Stimulated activated CD8-positive, alpha-beta memory T cell treated with anti-CD3 and anti-CD28 coated beads, Interleukin-15, amount 100 ng/mL, for 4 hours (primary cell): ENCODE results near the gene CD46.
"Not testable (repeated sequence)": the region's sequence is repeated elsewhere in the genome, so short reads cannot be mapped to it uniquely, and the experiment has no call there.

Experiments used
- DNase-seq, 2 donors: peaks; one replicate each; pipeline ENCODE4 v3.0.0-alpha.2; 2020; ENCODE audit warnings: low read depth in 2 of 2

CD46 gene

DNA sequence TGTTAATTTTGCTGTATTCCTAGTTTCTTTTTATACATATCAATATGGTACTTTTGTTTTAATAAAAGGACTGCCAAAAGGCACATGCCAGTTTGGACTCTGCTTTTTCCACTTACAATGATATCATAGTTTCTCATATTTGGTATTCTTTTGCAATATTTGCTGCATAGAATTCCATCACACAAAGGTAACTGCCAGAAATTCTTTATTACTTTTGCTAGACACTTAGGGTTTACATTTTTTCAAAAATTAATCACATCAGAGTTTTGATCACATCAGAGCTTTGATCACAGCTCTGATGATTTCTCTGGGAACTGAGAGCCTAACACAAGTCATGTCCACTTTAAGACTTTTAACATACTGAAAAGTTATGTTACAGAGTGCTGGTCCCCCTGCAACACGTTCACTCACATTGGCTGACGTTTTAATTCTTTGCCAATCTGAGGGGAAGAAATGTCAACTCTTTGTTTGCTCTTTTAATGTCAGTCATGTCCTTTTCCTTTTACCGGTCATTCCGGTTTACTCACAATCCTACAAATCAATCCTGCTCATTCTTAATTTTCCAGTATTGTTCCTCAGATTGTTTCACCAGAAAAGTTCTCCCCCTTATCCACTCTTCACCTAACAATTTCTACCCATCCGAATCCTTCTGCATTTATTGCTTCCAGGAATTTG, 1.1 kb upstream of the CD46 start:
- DNase-seq: no peak

DNA sequence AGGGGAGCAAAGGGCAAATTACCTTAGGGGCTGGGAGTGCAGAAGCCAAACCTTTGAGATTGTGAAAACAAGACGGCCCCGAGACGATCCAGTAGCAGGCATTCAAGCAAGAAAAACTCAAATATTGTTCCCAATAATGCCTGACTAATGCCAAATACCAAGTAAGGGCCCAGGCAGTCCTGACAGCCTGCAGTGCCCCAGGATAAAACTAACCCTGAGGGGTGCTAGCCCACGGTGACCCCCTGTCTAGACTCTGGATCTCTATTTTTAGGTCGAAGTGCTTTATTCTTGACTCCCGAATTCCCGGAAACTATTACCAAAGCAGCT, 428 bp upstream of the CD46 start:
- not testable (repeated sequence) for DNase-seq

DNA sequence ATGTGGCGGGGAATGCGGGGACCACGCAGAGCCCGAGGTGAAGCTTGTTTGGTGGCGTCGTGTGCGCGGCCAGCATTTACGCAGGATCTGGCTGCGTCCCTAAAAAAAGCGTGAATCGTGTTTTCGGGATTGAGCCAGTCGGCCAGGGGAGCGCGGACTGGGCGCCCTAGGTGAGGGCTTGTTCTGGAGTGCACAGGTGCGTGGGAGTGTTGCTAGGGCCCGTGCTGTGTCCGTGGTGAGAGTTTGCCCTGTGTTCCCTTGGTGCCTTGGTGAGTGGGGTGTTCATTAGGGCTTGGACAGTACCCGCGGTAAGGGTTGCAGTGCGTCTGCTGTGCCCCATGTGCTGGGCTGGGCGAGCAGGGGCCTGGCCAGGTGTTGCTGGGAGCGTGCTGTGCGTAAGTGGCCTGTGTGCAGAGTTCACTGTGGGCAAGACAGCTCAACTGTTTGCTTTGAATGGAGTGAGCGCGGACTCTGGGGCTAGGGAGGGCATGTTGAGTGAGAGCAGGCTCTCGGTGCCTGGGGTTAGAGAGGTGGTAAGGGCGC, 673 bp downstream of the CD46 start:
- DNase-seq: no peak

DNA sequence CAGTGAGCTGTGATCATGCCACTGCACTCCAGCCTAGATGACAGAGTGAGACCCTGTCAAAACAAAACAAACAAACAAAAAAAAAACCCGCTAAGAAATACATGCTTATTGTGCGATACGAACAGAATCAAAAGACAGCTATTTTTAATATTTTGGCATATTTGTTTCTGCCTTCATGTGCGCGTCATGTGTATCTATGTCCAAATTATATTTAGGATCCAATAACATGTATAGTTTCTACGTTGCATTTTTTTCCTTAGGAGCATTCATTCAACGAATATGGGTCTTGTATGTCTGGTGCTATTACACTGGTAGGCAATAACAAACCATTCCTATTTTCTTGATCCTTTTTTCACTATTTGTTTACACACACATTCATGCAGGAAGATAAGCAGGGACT, 1.8 kb downstream of the CD46 start:
- no peak for DNase-seq

DNA sequence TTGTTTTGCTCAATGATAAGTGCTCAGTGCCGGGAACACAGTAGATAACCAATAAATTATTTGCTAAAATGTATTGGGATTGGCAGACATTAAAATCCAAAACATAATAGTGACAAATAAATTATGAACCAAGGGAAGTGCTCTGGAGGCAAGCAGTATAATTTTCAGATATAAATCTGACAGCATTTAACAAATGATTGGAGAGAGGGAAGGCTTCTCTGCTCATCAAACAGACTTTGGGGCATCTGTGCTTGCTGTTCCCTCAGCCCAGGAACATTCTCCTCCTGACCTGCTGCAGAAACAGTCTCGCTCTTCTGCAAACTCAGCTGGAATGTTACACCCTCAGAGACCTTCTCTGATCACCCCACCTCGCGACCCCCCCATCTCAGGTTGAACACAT, 2.2 kb downstream of the CD46 start:
- DNase-seq: no peak

DNA sequence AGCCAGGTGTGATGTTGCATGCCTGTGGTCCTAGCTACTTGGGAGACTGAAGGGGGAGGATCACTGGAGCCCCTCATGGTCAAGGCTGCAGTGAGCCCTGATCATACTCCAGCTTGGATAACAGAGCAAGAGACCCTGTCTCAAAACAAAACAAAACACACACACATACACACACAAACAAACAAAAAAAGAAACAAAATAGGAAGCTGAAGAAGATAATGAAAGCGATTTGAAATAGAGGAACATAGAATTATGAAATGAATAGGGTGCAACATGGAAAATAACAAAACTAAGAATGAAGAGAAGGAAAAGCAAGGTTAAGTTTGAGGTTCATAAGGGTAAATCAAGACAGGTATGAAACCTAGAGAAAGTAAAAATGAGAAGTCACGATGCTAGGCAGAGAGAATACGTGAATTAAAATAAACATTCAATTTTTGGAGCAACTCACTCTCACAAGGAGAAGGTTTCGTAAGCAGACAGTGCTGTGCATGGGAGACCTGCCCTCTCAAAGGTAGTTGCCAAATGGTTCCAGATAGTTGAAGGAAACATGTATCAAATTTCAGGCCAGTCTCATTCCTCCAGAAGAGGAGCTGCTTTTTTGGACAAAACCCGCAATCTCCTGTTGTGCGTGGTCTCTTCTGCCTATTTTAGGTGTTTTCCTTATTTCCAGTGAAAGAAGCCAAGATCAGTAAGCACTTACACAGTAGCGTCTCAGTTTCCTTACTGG, 3.3 kb downstream of the CD46 start:
- no peak for DNase-seq

DNA sequence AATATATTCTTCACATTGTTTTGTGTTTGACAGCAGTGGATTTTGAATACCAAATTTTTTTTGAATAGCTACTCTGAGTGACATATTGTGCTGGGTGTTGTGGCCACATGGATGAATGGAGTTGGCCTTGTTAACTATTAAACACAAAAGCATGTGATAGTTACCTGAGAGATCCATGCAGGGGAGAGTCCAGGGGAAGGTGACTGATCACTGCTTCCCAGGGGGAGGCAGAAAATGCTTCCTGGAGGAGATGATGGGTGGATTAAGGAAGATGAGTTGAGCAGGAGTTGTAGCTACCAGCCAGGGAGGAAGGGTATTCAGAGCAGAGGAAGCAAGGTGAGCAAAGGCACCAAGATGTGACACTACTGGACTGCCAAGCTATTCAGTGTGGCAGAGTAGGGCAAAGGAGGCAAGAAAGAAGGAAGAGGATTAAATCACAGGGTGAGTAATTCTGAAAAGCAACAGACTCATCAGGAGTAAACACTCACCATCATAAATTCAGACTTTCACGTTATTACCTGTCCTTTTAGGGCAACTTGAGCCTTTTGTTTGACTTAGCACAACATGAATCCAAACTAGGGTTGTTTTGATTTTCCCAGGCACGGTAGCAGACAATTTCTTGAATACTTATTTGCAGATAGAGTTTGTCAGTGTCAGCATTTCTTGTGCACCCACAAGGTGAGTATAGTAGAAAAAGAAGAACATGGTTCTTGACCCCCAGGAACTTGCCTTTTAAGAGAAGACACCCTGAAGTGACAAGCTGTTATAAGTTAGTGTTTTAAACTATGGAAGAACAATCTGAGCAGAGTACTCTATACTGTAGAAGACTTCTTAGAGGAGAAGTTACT, 4.2 kb downstream of the CD46 start:
- no peak for DNase-seq

DNA sequence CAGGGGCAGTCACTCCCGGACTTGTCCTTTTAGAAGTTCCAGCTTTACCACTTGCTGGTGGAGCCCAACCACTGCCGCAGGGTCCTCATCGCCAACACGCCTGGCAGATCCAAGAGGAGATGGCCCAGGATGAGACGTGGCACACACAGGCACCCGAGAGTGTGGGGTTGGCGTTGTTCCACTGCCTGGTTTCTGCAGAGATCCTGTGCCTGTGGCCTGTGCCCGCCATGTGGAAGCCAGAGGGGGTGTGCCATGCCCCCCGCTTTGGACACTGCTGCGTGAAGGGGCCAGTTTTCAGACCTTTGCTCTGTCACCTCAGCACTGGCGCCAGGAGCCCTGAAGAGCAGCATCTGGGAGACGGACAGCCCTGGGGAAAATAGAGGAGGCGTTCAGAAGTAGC, 10.8 kb downstream of the CD46 start:
- no peak for DNase-seq

DNA sequence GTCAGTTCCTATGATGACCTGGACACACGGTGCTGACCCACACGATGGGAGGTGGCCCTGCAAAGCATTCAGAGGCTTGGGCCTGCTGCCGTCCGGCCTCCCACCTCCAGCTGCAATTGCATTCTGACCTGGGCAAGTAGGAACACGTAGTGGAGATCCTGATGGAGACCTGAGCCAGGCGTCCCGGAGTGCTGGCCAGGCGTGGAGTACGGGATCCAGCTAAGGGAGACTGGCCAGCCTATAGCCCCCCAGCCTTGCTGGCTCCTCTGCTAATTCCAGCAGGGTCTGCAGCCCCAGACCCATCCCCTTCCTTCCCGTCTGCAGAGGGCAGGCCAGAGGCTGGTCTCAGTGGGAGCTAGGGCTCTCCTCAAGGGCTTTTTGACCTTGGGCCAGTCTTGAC, 11.2 kb downstream of the CD46 start:
- no peak for DNase-seq

DNA sequence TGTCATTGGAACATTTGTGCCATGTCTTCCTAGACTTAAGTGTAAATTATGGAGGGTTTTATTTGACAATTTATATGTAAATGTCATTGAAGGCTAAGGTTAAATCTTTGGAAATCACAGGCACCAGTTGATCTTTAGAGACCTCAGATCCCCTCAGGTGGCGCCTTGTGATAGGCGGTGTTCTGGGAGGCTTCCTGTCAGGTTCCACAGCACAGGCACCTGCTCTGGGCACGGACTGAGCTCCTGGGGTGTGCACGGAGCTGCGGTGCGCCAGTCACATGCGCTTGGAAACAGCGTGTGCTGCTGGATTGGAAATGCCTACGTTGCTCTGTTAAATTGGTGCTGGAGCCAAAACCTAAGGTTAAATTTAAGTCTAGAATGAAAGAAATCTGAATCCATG, 12.1 kb downstream of the CD46 start:
- DNase-seq: no peak

DNA sequence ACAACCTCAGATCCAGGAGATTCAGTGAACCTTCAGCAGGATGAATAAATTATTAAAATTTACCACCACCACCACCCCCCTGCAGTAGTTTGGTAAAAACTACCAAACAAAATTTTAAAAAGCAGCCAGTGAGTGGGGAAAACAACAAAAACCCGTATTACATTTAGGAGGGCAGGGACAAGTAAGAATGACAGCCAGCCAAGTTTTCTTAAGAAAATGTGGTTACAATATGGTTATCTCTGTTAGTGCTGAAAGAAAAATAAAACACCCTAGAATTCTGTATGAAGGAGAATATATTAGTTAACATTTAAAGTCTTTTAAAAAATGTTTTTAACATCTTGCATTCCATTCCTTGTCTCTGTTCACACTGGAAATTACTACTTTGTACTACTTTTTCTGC, 14.7 kb downstream of the CD46 start:
- no peak for DNase-seq

DNA sequence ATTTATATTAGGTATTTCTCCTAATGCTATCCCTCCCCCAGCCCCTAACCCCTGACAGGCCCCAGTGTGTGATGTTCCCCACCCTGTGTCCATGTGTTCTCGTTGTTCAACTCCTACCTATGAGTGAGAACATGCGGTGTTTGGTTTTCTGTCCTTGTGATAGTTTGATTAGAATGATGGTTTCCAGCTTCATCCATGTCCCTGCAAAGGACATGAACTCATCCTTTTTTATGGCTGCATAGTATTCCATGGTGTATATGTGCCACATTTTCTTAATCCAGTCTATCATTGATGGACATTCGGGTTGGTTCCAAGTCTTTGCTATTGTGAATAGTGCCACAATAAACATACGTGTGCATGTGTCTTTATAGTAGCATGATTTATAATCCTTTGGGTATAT, 18.7 kb downstream of the CD46 start:
- DNase-seq: not testable (repeated sequence)

DNA sequence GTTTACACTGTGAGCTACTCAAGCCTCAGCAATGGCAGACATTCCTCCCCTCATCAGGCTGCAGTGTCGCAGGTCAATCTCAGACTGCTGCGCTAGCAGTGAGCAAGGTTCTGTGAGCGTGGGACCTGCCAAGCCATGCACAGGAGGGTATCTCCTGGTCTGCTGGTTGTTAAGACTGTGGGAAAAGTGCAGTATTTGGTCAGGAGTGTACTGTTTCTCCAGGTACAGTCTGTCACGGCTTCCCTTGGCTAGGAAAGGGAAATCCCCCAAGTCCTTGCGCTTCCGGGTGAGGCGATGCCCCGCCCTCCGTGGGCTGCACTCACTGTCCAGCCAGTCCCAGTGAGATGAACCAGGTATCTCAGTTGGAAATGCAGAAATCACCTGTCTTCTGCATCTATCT, 24.2 kb downstream of the CD46 start:
- not testable (repeated sequence) for DNase-seq

DNA sequence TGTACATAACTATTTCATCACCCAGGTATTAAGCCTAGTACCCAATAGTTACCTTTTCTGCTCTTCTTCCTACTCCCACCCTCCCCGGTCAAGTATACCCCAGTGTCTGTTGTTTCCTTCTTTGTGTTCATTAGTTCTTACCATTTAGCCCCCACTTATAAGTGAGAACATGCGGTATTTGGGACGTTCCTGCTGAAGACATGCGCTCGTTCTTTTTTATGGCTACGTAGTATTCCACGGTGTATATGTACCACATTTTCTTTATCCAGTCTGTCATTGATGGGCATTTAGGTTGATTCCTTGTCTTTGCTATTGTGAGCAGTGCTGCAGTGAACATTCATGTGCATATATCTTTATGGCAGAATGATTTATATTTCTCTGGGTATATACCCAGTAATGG, 25.6 kb downstream of the CD46 start:
- not testable (repeated sequence) for DNase-seq

DNA sequence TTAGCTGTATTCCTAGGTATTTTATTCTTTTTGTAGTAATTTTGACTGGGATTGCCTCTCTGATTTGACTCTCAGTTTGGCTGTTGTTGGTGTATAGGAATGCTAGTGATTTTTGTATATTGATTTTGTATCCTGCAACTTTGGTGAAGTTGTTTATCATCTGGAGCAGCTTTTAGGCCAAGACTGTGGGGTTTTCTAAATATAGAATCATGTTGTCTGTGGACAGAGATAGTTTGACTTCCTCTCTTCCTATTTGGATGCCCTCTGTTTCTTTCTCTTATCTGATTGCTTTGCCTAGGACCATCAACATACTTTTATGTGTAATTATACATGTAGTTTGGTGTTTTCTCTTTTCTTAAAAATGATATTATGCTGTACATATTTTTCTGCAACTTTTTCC, 27.2 kb downstream of the CD46 start:
- DNase-seq: no peak

DNA sequence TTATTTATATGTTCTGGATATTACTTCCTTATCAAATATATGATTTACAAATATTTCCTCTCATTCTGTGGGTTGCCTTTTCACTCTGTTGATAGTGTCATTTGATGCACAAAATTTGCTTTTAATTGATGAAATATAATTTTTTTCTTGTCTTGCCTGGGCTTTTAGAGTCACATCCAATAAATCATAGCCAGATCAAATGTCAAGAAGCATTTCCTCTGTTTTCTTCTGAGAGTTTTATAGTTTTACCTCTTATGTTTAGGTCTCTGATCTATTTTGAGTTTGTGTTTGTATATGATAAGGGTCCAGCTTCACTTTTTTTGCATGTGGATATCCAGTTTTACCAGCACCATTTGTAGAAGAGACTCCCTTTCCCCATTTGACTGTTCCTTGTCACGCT, 29.5 kb downstream of the CD46 start:
- no peak for DNase-seq

DNA sequence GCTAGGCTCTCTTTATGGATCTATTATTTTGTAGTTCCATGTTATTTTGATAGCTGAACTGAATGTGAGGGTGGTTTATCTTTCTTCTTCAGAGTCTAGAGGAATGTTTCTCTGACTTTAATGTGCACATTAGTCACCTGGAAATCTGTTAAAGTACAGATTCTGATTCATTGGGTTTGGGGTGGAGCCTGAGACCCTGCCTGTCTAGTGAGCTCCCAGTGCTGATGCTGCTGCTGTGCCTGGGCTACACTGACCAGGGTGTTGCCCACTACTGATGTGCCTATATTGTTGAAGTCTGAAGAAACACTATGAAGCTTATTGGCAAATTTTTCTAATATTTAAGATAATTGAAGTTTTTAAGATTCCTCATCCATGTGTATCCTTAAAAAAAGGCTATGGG, 35.9 kb downstream of the CD46 start:
- DNase-seq: no peak

DNA sequence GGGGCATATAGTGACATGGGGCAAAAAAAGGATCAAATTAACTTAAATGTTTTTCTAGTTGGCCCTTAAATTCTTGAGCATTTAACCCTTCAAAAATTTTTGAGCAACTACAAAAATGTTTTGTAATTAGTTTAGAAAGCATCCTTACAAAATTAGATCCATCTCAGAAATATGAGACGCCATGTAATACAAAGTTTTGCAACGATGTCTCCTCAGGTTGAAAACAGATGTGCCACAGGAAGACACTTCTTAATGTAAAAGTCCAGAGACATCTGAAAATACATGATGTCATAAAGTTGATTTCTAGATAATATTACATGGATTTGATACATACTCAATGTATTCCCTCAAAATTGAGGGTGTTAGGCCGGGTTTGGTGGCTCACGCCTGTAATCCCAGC, 37.5 kb downstream of the CD46 start:
- DNase-seq: no peak

DNA sequence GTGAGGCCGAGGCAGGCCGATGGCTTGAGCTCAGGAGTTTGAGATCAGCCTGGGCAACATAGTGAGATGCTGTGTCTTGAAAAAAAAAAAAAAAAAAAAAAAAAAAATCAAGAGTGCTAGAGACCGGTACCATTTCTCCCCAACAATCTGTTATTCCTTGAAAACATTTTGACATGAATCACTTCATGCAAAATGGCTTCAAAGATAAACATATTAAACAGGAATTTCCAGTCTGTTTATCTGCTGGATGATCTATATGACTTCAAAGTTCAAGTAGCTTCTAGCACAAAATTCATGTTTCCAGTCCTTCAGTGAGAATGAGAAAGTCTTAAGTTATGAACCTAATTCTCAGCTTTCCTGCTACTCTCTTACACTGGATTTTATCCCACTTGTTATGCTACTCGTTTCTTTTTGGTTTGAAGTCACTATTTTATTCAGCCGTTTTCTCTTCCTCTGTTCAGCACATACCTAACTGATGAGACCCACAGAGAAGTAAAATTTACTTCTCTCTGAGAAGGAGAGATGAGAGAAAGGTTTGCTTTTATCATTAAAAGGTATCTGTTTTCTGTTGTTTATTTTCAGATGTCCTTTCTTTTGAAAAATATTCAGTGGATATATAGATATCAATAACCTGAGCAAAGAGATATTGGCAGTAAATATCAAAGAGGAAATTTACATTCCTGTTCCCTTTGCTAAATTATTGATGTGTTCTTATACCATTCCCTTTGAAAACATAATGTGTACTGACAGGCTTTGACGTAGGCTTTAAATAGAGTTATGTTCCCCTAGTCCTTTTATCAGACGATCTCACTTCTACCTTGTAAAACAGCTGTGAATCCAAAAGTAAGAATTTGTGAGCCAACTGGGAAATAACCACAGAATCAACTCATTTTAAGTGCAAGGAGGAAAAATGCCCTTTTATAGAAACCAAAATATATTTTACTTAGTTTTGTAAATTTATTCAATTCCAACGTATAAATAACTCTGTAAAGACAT, 38.2 kb downstream of the CD46 start:
- no peak for DNase-seq

DNA sequence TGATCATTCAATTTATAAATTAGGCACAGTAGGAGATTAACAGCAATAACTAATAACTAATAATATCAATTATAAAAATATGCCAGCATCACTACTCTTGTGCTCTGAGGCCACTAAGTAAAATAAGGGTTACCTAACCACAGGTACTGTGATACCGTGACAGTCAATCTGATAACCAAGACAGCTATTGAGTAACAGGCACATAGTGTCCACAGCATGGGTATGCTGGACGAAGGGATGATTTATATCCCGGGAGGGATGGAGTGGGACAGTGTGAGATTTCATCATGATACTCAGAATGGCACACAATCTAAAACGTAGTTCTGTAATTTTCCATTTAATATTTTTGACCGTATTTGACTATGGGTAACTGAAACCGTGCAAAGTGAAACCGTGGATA, 39.4 kb downstream of the CD46 start:
- DNase-seq: no peak

DNA sequence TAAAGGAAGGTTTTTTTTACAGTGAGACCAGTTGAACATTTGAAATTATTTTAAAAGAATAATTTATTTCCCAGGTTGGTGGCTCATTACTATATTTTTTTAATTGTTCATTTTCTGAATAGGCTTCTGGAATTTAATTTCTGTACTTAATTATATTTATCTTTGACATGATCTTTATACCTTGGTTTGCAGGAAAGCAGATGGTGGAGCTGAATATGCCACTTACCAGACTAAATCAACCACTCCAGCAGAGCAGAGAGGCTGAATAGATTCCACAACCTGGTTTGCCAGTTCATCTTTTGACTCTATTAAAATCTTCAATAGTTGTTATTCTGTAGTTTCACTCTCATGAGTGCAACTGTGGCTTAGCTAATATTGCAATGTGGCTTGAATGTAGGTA, 41.5 kb downstream of the CD46 start:
- DNase-seq: no peak
